NCI-H2029 treated with DMSO at 0.1 percent for 48 hours (cell line): ENCODE results near the gene CRABP2.

Experiments used
- DNase-seq: peaks from one replicate; lab custom pipeline; 2025; lab: John Stamatoyannopoulos, UW

Gene CRABP2

GRCh38 chr1:156667968-156668709, 37.2 kb downstream of the CRABP2 start:
- DNase-seq, result no peak

- no peak for DNase-seq
Measured at GRCh38 chr1:156667610-156667967, 37.8 kb downstream of the CRABP2 start.

GRCh38 chr1:156666862-156667609, 38.3 kb downstream of the CRABP2 start:
- DNase-seq, result no peak

- DNase-seq, result no peak
Measured at GRCh38 chr1:156665539-156665938, 39.8 kb downstream of the CRABP2 start.

GRCh38 chr1:156664767-156665411, 40.5 kb downstream of the CRABP2 start:
- DNase-seq, result no peak

- DNase-seq, result no peak
Measured at GRCh38 chr1:156664046-156664766, 41.2 kb downstream of the CRABP2 start.

GRCh38 chr1:156663178-156663577, 42.2 kb downstream of the CRABP2 start:
- no peak for DNase-seq

- no peak for DNase-seq
Measured at GRCh38 chr1:156662800-156663055, 42.7 kb downstream of the CRABP2 start.

GRCh38 chr1:156662005-156662799, 43.2 kb downstream of the CRABP2 start:
- DNase-seq, result no peak

- no peak for DNase-seq
Measured at GRCh38 chr1:156660752-156661112, 44.7 kb downstream of the CRABP2 start.

- DNase-seq, result peak; percentile 58
Measured at GRCh38 chr1:156659988-156660751, 45.2 kb downstream of the CRABP2 start.

GRCh38 chr1:156659661-156659987, 45.8 kb downstream of the CRABP2 start:
- DNase-seq, result no peak

- no peak for DNase-seq
Measured at GRCh38 chr1:156658945-156659574, 46.3 kb downstream of the CRABP2 start.

GRCh38 chr1:156658496-156658895, 46.9 kb downstream of the CRABP2 start:
- no peak for DNase-seq

- DNase-seq, result no peak
Measured at GRCh38 chr1:156657741-156658319, 47.6 kb downstream of the CRABP2 start.

GRCh38 chr1:156656806-156657740, 48.3 kb downstream of the CRABP2 start:
- DNase-seq, result peak; percentile 32

GRCh38 chr1:156655904-156656516, 49.4 kb downstream of the CRABP2 start:
- DNase-seq, result no peak

- no peak for DNase-seq
Measured at GRCh38 chr1:156655151-156655903, 50.1 kb downstream of the CRABP2 start.
